Measurements from ENCODE around the gene ENOX2. TPM values are rescaled to one million over a fixed set of nuclear protein-coding genes. Genes with fewer than 3 reads are reported as not detected.

The ENOX2 gene
- total and polyA plus RNA-seq, 2 of the 13 experiments (the other 11 are each of a cell fraction or from before 2014, with no cell fraction given): 5.9 to 8.5 TPM

DNA sequence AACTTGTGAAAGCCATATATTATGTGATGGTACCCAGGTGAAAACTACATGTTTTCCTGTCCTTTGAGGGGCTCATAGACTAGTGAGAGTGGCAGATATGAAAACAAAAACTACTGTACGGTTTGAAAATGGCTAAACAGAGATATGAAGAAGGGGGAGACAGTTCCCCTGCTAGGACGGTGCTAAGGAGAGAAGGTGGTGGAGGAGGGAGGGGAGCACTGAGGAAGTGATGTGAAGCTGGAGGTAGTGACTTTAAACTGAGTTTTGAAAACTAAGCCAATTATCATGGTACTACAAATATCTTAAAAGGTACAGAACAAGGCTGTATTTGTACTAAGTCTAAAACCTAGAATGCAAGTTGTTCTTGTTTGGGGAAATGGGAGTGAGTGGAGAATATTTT is 188.3 kb downstream of the ENOX2 start:
- TF ChIP-seq HNF4A (CRISPR knock-in tag; IDR thresholded peaks at IDR 0.05) (no peak), ZNF263 (CRISPR knock-in tag; IDR thresholded peaks at IDR 0.05) (peak; percentile 67)
- ATAC-seq (no peak), DNase-seq (ENCODE audit: low spot score) (no peak), FAIRE-seq (no peak)
- no peak overlapping the region for H3K4me3 ChIP-seq (replicated peaks in 1 of 3; ENCODE audit: insufficient read depth in 1 of 3, low read depth in 2 of 3, low read length in 3 of 3)
- no peaks in the 10 kb centered on the region for H3K36me3 ChIP-seq (replicated peaks in 1 of 2; ENCODE audit: control insufficient read depth in 1 of 2, insufficient read depth in 2 of 2, low read length in 2 of 2)
- CTCF ChIA-PET (ENCODE audit: low intra/inter-chr PET ratio, low total read pairs): no interaction called here
- H3K4me1 ChIP-seq (ENCODE audit: insufficient read depth, low read length): peaks cover 25% of the 10 kb centered on the region
- H4K20me1 ChIP-seq (ENCODE audit: insufficient read depth, low read length): no peaks in the 10 kb centered on the region
- H3K9me3 ChIP-seq (ENCODE audit: low read length): no peaks in the 10 kb centered on the region
- 79% methylated on average over 2 of the region's 2 CpGs for WGBS (ENCODE audit: low lambda C conversion rate)
- H3K9ac ChIP-seq (ENCODE audit: insufficient read depth, low read depth, low read length): no peak overlapping the region
- POLR2A ChIA-PET: no interaction called here
- H3K27me3 ChIP-seq (ENCODE audit: control insufficient read depth in 1 of 2, insufficient read depth in 2 of 2, low read length in 2 of 2): no peaks in the 10 kb centered on the region
- intact Hi-C loops (cut with micrococcal nuclease; ENCODE audit: unreplicated experiment) (no loop called here), in situ Hi-C loops (cut with HindIII; ENCODE audit: extremely low pct_ligation_motif_present, low pct_unique_long_range_greater_than_20kb) (no loop called here)
- H3K27ac ChIP-seq (ENCODE audit: extremely low read length, insufficient read depth, low read length): no peak overlapping the region
- BruUV-seq (replicated peaks): no TSS peak
- H2AFZ ChIP-seq (ENCODE audit: low read length): no peak overlapping the region
- H3K4me2 ChIP-seq (ENCODE audit: low read depth, low read length): no peak overlapping the region
- no peaks in the 10 kb centered on the region for H3K79me2 ChIP-seq (ENCODE audit: insufficient read depth, low read length)

DNA sequence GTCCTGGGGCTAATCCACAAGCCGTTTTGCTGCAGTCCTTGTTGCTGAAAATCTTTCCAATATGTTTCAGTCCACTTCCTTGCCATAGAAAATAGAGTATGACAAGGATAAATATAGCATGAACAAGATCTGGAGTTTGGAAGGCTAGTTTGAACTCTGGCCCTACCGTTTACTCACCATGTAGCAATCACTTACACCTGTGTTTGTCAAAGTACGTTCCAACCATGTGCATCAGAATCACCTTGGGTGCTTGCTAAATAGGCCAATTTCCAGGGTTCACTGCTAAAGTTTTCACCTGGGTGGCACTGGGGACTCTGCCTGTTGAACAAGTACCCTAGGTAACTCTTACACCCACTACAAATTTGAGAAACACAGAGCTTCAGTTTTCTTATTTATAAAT is 188.9 kb downstream of the ENOX2 start:
- H3K4me1 ChIP-seq (ENCODE audit: insufficient read depth, low read length): peaks cover 25% of the 10 kb centered on the region
- DNase-seq (ENCODE audit: low spot score): peak; percentile 59
- intact Hi-C loops (cut with micrococcal nuclease; ENCODE audit: unreplicated experiment) (no loop called here), in situ Hi-C loops (cut with HindIII; ENCODE audit: extremely low pct_ligation_motif_present, low pct_unique_long_range_greater_than_20kb) (no loop called here)
- peak overlapping the region; percentile 60 for H3K27ac ChIP-seq (ENCODE audit: extremely low read length, insufficient read depth, low read length)
- no peak overlapping the region for H3K4me2 ChIP-seq (ENCODE audit: low read depth, low read length)
- no peaks in the 10 kb centered on the region for H3K79me2 ChIP-seq (ENCODE audit: insufficient read depth, low read length)
- H3K4me3 ChIP-seq (replicated peaks in 1 of 3; ENCODE audit: insufficient read depth in 1 of 3, low read depth in 2 of 3, low read length in 3 of 3): no peak overlapping the region; a peak in 1 of 6 replicates
- H2AFZ ChIP-seq (ENCODE audit: low read length): no peak overlapping the region
- ATAC-seq: peak; percentile 85
- no TSS peak for BruUV-seq (replicated peaks)
- 8% methylated on average over 3 of the region's 3 CpGs for WGBS (ENCODE audit: low lambda C conversion rate)
- peak; percentile 63 for FAIRE-seq
- ChIA-PET POLR2A (no interaction called here), CTCF (ENCODE audit: low intra/inter-chr PET ratio, low total read pairs) (no interaction called here)
- no peaks in the 10 kb centered on the region for H3K36me3 ChIP-seq (replicated peaks in 1 of 2; ENCODE audit: control insufficient read depth in 1 of 2, insufficient read depth in 2 of 2, low read length in 2 of 2)
- no peak overlapping the region for H3K9ac ChIP-seq (ENCODE audit: insufficient read depth, low read depth, low read length)
- H3K9me3 ChIP-seq (ENCODE audit: low read length): no peaks in the 10 kb centered on the region
- no peaks in the 10 kb centered on the region for H3K27me3 ChIP-seq (ENCODE audit: control insufficient read depth in 1 of 2, insufficient read depth in 2 of 2, low read length in 2 of 2)
- H4K20me1 ChIP-seq (ENCODE audit: insufficient read depth, low read length): no peaks in the 10 kb centered on the region
- peak; percentile 41; the same call in 1 of the 2 replicates for TF ChIP-seq SAP130 (CRISPR knock-in tag; IDR thresholded peaks at IDR 0.05; ENCODE audit: low read depth)
- no peak for TF ChIP-seq RFXANK (CRISPR knock-in tag; IDR thresholded peaks at IDR 0.05)
- TF ChIP-seq, protein P1, sequence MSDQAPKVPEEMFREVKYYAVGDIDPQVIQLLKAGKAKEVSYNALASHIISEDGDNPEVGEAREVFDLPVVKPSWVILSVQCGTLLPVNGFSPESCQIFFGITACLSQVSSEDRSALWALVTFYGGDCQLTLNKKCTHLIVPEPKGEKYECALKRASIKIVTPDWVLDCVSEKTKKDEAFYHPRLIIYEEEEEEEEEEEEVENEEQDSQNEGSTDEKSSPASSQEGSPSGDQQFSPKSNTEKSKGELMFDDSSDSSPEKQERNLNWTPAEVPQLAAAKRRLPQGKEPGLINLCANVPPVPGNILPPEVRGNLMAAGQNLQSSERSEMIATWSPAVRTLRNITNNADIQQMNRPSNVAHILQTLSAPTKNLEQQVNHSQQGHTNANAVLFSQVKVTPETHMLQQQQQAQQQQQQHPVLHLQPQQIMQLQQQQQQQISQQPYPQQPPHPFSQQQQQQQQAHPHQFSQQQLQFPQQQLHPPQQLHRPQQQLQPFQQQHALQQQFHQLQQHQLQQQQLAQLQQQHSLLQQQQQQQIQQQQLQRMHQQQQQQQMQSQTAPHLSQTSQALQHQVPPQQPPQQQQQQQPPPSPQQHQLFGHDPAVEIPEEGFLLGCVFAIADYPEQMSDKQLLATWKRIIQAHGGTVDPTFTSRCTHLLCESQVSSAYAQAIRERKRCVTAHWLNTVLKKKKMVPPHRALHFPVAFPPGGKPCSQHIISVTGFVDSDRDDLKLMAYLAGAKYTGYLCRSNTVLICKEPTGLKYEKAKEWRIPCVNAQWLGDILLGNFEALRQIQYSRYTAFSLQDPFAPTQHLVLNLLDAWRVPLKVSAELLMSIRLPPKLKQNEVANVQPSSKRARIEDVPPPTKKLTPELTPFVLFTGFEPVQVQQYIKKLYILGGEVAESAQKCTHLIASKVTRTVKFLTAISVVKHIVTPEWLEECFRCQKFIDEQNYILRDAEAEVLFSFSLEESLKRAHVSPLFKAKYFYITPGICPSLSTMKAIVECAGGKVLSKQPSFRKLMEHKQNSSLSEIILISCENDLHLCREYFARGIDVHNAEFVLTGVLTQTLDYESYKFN (CRISPR knock-in tag; conservative IDR thresholded peaks at IDR 0.05): peak; percentile 64
- TF ChIP-seq HDAC2 (CRISPR knock-in tag; IDR thresholded peaks at IDR 0.05): 0 out of 2 replicates have a peak, but pooled peaks have one; percentile 22
- no peak for TF ChIP-seq NR1H2 (CRISPR knock-in tag; IDR thresholded peaks at IDR 0.05; ENCODE audit: borderline replicate concordance, low read depth)
- no peak for TF ChIP-seq MIER2 (CRISPR knock-in tag; IDR thresholded peaks at IDR 0.05)
- TF ChIP-seq MAZ (IDR thresholded peaks at IDR 0.05; ENCODE audit: borderline replicate concordance, low read depth, low read length): no peak
- no peak for TF ChIP-seq MAZ (CRISPR knock-in tag; IDR thresholded peaks at IDR 0.05; ENCODE audit: low read depth)
- TF ChIP-seq, protein P2, sequence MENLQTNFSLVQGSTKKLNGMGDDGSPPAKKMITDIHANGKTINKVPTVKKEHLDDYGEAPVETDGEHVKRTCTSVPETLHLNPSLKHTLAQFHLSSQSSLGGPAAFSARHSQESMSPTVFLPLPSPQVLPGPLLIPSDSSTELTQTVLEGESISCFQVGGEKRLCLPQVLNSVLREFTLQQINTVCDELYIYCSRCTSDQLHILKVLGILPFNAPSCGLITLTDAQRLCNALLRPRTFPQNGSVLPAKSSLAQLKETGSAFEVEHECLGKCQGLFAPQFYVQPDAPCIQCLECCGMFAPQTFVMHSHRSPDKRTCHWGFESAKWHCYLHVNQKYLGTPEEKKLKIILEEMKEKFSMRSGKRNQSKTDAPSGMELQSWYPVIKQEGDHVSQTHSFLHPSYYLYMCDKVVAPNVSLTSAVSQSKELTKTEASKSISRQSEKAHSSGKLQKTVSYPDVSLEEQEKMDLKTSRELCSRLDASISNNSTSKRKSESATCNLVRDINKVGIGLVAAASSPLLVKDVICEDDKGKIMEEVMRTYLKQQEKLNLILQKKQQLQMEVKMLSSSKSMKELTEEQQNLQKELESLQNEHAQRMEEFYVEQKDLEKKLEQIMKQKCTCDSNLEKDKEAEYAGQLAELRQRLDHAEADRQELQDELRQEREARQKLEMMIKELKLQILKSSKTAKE (CRISPR knock-in tag; IDR thresholded peaks at IDR 0.05; ENCODE audit: borderline replicate concordance): no peak

Measured in HepG2 (cell line).